Keratinocyte (primary cell): Measurements from ENCODE around the gene DPM2.

Source experiments
- EZH2 ChIP-seq: IDR thresholded peaks from one replicate; pipeline ENCODE4 v1.6.1; 2012; ENCODE audit warnings: inconsistent platforms, mild to moderate bottlenecking, low read length, moderate library complexity
- TF ChIP-seq, protein P1 (sequence below), 3 experiments: IDR thresholded peaks in 1 of 3; conservative IDR thresholded peaks in 1 of 3; optimal IDR thresholded peaks in 1 of 3; 2 replicates in 2 of 3; 3 replicates in 1 of 3; pipeline versions ENCODE3 to v1.5.1; 2011; ENCODE audit warnings: low read length in 3 of 3, mild to moderate bottlenecking in 3 of 3, moderate library complexity in 2 of 3, control low read depth in 1 of 3, inconsistent platforms in 1 of 3; ENCODE audit not compliant: insufficient read depth in 2 of 3; ENCODE audit errors: extremely low read depth in 1 of 3

DNA sequence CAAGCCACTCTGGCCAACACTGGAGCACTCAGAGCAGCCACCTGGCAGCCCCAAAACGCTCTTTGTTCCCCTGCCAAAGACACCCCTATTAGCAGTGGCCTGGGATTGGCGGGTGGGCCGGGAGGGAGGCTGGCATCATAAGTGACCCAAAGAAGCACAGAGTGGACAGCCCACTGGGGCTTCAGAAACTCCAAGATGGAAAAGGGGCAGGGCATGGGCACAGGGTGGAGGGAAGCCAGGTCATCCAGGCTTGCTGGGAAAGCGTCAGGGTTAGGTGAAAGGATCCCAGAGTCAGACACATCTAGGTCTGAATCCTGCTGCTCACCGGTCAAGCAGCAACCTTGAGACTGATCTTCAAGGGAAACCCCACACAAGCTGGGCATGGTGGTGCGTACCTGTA, 28.3 kb upstream of the DPM2 start:
- TF ChIP-seq, protein P1, sequence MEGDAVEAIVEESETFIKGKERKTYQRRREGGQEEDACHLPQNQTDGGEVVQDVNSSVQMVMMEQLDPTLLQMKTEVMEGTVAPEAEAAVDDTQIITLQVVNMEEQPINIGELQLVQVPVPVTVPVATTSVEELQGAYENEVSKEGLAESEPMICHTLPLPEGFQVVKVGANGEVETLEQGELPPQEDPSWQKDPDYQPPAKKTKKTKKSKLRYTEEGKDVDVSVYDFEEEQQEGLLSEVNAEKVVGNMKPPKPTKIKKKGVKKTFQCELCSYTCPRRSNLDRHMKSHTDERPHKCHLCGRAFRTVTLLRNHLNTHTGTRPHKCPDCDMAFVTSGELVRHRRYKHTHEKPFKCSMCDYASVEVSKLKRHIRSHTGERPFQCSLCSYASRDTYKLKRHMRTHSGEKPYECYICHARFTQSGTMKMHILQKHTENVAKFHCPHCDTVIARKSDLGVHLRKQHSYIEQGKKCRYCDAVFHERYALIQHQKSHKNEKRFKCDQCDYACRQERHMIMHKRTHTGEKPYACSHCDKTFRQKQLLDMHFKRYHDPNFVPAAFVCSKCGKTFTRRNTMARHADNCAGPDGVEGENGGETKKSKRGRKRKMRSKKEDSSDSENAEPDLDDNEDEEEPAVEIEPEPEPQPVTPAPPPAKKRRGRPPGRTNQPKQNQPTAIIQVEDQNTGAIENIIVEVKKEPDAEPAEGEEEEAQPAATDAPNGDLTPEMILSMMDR (optimal IDR thresholded peaks at IDR 0.05 in 1 of 3, IDR thresholded peaks at IDR 0.05 in 1 of 3, conservative IDR thresholded peaks at IDR 0.05 in 1 of 3; ENCODE audit: extremely low read depth in 1 of 3, insufficient read depth in 2 of 3, low read length in 3 of 3), result no peak
- no peak for TF ChIP-seq EZH2
